GM21737 (cell line): Measurements from ENCODE around the gene UBA3.

Source experiments
- ATAC-seq: cut with Tn5 transposase; IDR thresholded peaks from one replicate; pipeline ENCODE4 v1.9.1; 2021; ENCODE audit warnings: mild to moderate bottlenecking, moderate library complexity; ENCODE audit not compliant: unreplicated experiment

UBA3 gene

DNA sequence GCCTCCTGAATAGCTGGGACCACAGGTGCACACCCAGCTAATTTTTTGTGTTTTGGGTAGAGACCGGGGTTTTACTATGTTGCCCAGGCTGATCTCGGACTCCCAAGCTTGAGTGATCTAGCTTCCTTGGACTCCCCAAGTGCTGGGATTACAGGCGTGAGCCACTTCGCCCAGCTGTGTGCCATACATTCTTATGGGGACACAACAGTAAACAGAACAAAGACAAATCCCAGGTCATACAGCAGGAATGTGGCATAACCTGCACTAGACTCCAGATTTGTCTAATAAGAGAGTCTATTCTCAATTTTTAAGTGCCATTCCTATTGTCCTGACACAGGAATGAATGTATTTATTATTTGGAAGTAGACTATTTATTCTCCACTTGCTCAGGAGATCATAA, 22.2 kb upstream of the UBA3 start:
- no peak for ATAC-seq

DNA sequence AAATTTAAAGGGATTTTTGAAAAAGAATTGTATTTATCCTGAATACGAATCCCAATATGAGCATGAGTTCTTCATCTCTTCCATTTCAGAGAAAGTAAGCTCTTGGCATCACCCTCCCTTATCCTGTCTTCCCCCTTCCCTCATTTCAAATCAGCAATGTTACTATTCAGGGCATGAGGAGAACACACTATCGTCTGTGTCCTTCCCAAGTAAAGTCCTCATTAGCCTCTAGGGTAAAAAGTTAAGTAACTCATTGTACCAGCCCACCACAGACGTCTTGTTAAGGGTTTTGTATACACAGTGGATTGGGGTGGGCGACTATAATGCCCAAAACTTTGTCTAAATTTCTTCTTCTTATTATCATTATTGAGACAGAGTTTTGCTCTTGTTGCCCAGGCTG, 19.4 kb upstream of the UBA3 start:
- ATAC-seq = no peak

DNA sequence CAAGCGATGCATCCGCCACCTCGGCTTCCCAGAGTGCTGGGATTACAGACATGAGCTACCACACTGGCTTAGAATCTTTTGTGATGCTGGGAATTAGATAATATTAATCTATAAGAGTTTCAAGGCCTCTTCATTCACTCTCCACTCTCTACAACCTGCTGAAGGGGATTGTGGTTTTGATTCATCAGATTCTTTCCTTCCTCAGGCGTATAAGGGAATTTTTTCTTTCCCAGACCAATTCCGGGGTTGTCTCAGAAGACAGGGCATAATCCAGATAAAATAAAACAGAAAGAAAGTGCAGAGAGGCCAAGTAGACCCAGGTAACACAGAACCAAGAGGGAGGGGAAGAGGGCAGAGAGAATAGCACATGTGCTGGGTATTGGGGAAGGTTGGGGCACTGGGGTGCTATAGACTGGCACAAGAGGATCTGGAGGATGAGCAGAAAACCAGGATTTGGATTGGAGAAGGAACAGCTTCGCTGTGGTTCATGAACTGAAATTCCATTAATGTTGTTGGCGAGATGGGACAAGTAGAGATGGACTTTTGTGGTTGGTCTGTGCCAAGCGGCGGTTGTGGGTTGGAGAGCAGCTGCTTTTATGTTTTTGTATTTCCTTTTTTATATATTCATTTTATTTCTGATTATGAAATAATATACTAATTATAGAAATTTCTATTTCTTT, 17.4 kb upstream of the UBA3 start:
- no peak for ATAC-seq

DNA sequence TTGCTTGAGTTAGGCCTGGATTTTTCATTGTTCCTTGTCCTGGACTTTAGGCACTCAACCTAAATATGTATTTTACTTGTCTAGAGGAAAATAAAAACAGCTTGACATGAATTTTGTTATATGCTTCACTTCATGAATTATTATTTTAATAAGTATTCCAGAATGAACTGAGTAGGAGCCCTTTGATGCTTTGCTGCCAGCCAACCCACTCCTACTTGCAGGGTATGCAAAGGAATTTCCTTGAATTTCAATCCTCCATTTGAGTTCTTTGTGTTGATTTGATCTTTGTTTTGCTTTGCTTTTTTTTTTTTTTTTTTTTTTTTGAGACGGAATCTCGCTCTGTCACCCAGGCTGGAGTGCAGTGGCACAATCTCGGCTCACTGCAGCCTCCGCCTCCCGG, 16.1 kb upstream of the UBA3 start:
- ATAC-seq = no peak

DNA sequence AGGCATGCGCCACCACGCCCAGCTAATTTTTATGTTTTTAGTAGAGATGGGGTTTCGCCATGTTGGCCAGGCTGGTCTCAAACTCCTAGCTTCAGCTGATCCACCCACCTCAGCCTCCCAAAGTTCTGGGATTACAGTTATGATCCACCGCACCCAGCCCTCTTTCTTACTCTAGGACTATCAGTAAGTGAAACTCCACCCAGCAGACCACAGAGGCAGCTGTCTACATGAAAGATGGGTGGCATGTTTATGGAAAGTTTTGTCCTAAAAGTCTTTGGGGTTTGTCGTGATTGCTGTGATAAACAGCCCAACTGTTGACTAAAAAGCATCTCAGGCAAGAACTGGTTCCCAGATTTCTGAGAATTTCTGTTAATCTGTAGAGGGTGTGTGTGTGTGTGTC, 15.5 kb upstream of the UBA3 start:
- ATAC-seq = no peak

GRCh38 chr3:69094467-69095205, 14.5 kb upstream of the UBA3 start:
- ATAC-seq = no peak

GRCh38 chr3:69092030-69092516, 11.9 kb upstream of the UBA3 start:
- ATAC-seq = peak; percentile 78

GRCh38 chr3:69091389-69092029, 11.3 kb upstream of the UBA3 start:
- ATAC-seq = no peak

DNA sequence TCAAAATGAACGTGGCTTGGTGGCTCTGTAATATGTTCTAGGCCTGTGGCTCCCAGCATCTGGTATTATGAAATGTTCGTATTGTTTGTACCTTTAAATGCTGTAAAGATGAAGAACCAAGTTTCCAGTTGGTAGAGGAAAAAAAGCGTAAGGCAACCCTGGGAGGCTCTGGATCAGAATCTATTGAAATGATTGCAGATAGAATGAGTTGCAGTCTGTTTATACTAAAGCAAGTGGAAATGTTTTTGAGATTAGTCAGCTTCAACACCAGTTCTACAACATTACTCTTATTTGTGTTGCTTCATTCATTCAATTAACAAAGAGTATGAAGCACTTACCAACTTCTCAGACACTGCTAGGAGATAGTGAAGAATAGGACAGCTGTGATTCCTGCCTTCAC, 9.9 kb upstream of the UBA3 start:
- ATAC-seq = no peak

- ATAC-seq = no peak
These were observed 7.9 kb upstream of the UBA3 start for GRCh38 chr3:69088063-69088462.

GRCh38 chr3:69087030-69087791, 7.0 kb upstream of the UBA3 start:
- ATAC-seq = no peak

DNA sequence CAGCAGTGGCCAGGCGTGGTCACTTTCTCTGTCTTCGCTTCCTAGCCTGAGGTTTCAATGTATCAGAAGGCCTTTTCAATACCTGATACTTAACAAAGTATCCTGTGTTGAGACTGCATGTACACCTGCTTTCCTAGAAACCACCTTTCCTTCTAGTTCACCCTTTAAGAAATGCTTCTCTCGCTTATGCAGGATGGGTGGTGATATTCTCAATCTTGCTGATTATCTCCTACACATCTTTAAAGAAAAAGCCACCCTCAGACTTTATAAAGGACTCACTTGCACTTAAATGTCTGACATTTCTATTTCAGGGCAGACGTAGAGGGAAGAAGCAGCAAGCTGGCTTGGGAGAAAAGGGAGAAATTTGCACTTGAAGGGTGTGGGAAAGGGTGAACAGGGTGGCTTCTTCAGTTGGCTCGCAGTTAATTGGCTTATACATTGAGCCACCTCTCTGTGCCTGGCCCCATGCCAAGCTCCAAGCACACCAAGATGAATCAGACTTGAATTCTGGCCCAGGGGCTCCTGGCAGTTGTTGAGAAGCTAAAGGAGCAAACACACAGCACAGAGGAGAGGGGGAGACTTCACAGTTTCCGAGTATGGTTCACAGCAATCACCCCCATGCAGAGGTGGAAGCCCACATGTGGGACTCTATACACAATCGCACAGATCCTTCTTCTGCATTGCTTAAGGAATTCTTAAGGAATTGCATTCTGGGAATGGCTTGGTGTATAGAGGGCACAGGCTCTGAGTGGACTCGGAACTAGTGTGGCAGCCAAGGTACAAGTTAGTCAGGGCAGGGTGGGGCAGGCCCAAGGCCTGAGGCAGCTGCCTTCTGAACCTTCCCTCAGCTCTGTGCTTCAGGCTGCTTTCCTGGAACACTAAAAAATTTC, 5.9 kb upstream of the UBA3 start:
- ATAC-seq = no peak

DNA sequence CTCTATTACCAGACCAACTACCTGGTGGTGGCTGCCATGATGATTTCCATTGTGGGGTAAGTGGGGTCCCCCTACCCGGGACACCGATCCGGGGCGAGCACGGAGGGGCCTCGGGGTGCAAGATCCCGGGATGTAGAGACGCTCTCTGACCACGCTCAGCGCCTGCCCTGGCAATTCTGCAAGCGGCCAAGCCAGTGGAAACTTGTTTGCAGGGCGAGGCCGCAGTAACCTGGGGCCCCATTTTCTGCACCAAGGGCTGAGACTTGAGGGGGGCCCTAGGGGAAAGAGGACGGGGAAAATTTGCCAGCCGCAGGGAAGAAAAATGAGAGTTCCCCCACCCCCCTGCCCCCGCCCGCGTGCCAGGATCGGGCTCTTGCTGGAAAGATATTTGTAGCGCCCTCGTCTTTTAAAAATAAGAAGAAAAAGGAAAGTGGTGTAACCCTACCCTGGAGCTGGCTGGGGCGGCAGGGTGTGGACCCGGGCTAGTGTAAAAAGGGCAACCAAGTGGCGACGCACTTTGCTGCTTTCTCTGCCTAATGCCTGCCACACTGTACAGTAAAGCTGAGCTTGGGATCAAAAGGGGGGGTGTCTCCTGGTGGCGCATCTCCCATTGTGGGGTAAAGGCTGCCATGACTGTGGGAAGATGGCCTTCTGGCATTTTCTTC, 5.1 kb upstream of the UBA3 start:
- no peak for ATAC-seq

- ATAC-seq = peak; percentile 55
These were observed 4.4 kb upstream of the UBA3 start, which contains the start of gene ARL6IP5 for GRCh38 chr3:69084326-69085167. Gene ARL6IP5 (plus strand): TSS chr3:69084937. CDS start chr3:69085048, 111 bp downstream.

DNA sequence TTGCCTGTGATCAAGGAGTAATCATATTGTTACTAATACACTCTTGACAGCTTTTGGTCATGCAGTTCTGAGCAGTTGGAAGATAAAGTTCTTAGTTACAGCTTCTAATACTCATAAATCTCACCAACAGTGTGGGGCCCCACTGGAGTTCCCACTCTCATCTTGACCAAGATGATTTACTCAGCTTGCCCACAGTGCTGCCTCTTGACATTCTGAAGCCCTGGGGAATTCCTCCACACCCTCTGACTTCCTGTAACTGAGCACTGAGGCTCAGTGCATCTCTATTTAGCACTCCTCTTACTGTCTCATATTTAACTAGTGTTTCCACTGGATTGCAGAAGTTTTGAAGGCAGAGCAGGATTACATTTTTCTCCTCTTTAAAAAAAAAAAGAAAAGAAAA, 2.6 kb upstream of the UBA3 start:
- ATAC-seq = peak; percentile 52

DNA sequence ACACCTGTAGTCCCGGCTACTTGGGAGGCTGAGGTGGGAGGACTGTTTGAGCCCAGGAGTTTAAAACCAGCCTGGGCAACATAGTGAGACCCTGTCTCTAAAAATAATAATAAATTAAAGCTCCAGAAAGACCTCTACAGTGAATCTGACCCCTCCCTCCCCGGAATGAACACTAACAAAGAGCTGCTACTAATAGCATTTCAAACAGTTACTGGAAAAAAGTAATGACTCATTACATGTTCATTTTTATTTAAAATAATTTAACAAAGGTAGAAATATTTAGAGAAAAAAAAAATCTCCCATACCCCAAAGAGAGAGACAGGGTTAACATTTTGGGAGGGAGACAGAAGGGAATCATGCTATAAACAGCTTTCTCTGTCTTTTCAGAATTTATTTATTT, 2.2 kb upstream of the UBA3 start:
- ATAC-seq = no peak

DNA sequence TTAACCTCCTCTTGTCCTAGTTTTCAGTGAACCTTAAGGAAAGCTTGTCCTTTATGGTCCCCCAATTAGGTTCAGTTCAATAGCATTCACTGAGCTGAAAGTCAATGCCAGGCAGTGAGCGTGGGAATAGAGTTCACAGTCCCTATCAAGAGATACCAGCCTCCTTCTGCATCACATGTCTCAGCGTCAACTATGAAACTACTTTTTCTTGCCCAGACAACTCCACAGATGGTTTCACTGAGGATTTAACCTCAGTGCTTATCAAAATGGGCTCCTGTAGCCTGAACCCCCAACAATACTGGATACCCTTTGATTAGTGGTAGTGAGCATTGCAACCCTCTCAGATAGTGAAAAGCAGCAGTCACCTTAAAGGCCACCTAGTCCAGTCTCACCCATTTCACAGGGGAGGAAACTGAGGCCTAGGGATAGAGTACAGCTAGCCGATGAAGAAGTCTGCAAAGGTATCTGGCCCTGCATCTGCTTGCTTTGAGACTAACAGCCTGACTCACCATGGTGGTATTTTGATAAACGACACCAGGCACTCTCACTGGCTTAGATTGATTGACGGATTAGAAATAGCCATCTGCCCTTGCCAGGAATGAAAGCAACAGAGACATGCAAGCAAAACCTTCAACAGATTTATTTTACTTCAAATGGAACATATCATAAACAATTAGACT, 1.6 kb upstream of the UBA3 start:
- no peak for ATAC-seq
